Mammary epithelial cell (primary cell): ENCODE results near the gene TNFAIP3.

Experiments used
- EZH2 ChIP-seq: IDR thresholded peaks from 2 replicates; pipeline ENCODE4 v1.6.1; 2012; ENCODE audit warnings: low read length, inconsistent platforms, borderline replicate concordance
- TF ChIP-seq, protein P1 (sequence below), 2 donors: IDR thresholded peaks in 1 of 2; conservative IDR thresholded peaks in 1 of 2; 2 replicates each; pipeline ENCODE4 v1.5.1; 2011 to 2012; ENCODE audit warnings: inconsistent platforms in 2 of 2, low read length in 2 of 2, mild to moderate bottlenecking in 2 of 2, control low read depth in 1 of 2, low read depth in 1 of 2; ENCODE audit not compliant: insufficient read depth in 1 of 2; ENCODE audit errors: extremely low read depth in 1 of 2

DNA sequence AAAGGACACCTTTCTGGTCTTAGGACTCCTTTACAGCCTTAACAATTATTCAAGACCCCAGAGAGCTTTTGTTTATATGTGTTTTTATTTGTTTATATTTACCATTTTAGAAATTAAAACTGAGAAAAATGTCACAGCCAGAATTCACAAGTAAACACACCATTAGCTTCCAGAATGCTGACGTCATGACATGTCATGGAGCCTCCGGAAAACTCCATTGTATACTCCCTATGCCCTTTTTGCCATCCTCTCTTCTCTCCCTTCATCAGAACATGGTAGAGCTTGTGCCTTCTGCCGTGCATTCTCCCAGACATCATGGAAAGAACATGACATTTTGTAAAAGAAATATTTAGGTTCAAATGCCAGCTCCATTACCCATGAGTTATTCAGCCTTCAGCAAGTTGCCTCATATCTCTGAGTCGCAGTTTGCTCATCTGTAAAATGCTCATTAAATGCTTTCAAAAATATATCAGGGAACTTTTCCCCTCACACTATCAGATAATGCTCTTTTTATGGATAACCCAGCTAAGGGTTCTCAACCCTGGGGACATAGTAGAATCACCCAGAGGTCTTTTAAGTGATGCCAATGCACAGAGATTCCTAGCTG is 27.8 kb downstream of the TNFAIP3 start:
- TF ChIP-seq, protein P1, sequence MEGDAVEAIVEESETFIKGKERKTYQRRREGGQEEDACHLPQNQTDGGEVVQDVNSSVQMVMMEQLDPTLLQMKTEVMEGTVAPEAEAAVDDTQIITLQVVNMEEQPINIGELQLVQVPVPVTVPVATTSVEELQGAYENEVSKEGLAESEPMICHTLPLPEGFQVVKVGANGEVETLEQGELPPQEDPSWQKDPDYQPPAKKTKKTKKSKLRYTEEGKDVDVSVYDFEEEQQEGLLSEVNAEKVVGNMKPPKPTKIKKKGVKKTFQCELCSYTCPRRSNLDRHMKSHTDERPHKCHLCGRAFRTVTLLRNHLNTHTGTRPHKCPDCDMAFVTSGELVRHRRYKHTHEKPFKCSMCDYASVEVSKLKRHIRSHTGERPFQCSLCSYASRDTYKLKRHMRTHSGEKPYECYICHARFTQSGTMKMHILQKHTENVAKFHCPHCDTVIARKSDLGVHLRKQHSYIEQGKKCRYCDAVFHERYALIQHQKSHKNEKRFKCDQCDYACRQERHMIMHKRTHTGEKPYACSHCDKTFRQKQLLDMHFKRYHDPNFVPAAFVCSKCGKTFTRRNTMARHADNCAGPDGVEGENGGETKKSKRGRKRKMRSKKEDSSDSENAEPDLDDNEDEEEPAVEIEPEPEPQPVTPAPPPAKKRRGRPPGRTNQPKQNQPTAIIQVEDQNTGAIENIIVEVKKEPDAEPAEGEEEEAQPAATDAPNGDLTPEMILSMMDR (conservative IDR thresholded peaks at IDR 0.05 in 1 of 2, IDR thresholded peaks at IDR 0.05 in 1 of 2; ENCODE audit: extremely low read depth in 1 of 2, insufficient read depth in 1 of 2, low read depth in 1 of 2, low read length in 2 of 2), result no peak
- TF ChIP-seq EZH2, result no peak
